Fibroblast of villous mesenchyme (primary cell): ENCODE measurements around the gene XPO4. TPM values are rescaled to one million over a fixed set of nuclear protein-coding genes. Genes with fewer than 3 reads are reported as not detected.
"Not testable (repeated sequence)": the region's sequence is repeated elsewhere in the genome, so short reads cannot be mapped to it uniquely, and the experiment has no call there.

Experiments
- DNase-seq: peaks from one replicate; pipeline ENCODE4 v3.0.0-alpha.2; 2010; ENCODE audit warnings: low read depth
- H3K4me3 ChIP-seq: 2 replicates; pipeline ENCODE4 v1.5.1; 2011; ENCODE audit warnings: low read depth, mild to moderate bottlenecking, low read length
- CTCF ChIP-seq: IDR thresholded peaks from 2 replicates; pipeline ENCODE4 v1.5.1; 2012; ENCODE audit warnings: low read depth, mild to moderate bottlenecking, low read length; ENCODE audit not compliant: insufficient read depth
- total RNA-seq: library from RNA; depleted of rRNA; stranded (reverse); fragments of >200 nt; gene quantifications from 2 replicates; pipeline ENCODE4 v1.2.3, GENCODE V29; 2012

XPO4 gene
- total RNA-seq, 1 donor: 29.8 TPM

DNA sequence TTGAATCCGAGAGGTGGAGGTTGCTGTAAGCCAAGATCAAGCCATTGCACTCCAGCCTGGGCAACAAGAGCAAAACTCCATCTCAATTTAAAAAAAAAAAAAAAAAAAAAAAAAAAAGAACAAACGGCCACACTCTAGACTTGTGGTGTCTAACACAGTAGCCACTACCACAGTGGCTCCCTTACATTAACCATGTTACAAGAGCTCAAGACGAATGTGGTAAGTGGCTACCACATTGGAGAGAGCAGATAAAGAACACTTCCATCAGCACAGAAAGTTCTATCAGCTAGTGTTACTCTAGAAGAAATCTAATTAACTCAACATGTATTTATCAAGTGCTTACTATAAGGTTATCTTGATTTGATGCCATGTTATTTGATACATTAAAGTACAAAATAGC, 11.5 kb downstream of the XPO4 start:
- no peak overlapping the region for H3K4me3 ChIP-seq
- TF ChIP-seq CTCF: no peak
- no peak for DNase-seq

GRCh38 chr13:20890540-20890939, 12.0 kb downstream of the XPO4 start:
- not testable (repeated sequence) for H3K4me3 ChIP-seq, DNase-seq

DNA sequence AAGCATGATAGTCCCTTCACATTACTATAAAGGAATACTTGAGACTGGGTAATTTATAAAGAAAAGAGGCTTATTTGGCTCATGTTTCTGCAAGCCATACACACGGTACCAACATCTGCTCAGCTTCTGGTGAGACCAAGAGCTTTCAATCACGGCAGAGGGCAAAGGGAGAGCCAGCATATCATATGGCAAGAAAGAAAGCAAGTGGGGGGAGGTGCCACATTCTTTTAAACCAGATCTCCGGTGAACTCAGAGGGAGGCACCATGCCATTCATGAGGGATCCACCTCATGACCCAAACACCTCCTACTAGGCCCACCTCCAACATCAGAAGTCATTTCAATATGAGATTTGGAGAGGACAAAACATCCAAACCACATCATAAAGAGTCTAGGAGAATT, 20.3 kb downstream of the XPO4 start:
- DNase-seq: no peak
- no peak for TF ChIP-seq CTCF
- no peak overlapping the region for H3K4me3 ChIP-seq

DNA sequence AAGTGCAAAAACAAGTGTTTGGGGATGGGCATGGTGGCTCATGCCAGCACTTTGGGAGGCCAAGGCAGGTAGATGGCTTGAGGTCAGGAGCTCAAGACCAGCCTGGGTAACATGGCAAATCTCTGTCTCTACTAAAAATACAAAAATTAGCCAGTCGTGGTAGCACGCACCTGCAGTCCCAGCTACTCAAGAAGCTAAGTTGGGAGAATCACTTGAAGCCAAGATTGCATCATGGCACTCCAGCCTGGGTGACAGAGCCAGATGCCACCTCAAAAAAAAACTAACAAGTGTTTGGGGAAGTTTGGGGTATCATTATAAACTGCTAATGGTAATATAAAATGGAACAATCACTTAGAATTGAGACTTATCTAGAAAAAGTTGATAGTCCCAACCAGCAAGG, 24.6 kb downstream of the XPO4 start:
- no peak for DNase-seq
- no peak overlapping the region for H3K4me3 ChIP-seq
- TF ChIP-seq CTCF: no peak

DNA sequence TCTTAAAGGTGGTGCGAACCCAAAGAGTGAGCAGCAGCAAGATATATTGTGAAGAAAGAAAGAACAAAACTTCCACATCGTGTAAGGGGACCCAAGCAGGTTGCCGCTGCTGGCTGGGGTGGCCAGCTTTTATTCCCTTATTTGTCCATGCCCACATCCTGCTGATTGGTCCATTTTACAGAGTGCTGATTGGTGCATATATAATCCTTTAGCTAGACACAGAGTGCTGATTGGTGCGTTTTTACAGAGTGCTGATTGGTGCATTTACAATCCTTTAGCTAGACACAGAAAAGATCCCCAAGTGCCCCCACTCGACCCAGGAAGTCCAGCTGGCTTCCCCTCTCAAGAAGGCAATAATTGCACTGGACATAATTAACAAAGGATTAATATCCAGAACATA, 25.7 kb downstream of the XPO4 start:
- H3K4me3 ChIP-seq: not testable (repeated sequence)

DNA sequence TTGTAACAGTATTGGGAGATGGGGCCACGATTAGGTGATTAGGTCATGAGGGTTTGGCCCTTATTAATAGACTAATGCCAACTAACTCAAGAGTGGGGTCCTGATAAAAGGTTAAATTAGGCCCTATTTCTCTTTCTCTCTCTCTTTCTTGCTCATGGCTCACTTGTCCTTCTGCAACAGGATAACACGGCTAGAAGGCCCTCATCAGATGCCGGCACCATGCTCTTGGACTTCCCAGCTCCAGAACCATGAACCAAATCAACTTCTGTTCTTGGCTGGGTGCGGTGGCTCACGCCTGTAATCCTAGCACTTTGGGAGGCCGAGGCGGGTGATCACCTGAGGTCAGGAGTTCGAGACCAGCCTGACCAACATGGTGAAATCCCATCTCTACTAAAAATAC, 28.1 kb downstream of the XPO4 start:
- H3K4me3 ChIP-seq, DNase-seq: not testable (repeated sequence)

More for the DNA sequence above, 25.7 kb downstream of the XPO4 start:
- not testable (repeated sequence) for DNase-seq

GRCh38 chr13:20873348-20873747, 29.2 kb downstream of the XPO4 start:
- TF ChIP-seq CTCF: no peak
- H3K4me3 ChIP-seq: no peak overlapping the region
- DNase-seq: peak; percentile 46

DNA sequence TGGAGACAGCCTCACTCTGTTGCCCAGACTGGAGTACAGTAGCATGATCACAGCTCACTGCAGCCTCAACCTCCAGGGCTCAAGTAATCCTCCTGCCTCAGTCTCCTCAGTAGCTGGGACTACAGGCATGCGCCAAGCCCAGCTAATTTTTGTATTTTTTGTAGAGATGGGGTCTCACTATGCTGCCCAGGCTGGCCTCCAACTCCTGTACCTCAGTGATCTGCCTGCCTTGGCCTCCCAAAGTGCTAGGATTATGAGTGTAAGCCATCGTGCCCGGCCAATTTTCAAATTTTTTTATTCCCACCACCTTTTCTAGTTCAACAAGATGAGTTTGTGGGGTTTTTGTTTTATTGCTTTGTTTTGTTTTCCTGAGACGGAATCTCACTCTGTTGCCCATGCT, 31.7 kb downstream of the XPO4 start:
- no peak overlapping the region for H3K4me3 ChIP-seq
- DNase-seq: no peak
- TF ChIP-seq CTCF: no peak

GRCh38 chr13:20869540-20869939, 33.0 kb downstream of the XPO4 start:
- TF ChIP-seq CTCF: peak; percentile 22
- DNase-seq: no peak
- H3K4me3 ChIP-seq: no peak overlapping the region
